Loucy (cell line): ENCODE data around the gene OCIAD1.
"Not testable (repeated sequence)": the region's sequence is repeated elsewhere in the genome, so short reads cannot be mapped to it uniquely, and the experiment has no call there.

Experiments used
- H2AFZ ChIP-seq: fragments of 200-600 bp; sonication (generic); 2 replicates; pipeline ENCODE4 v1.6.0; 2016; ENCODE audit warnings: antibody characterized with exemption, mild to moderate bottlenecking, low read length, moderate library complexity
- H3F3A ChIP-seq: fragments of 200-600 bp; 2 replicates; pipeline ENCODE4 v1.6.0; 2016; ENCODE audit warnings: antibody characterized with exemption, low read depth, mild to moderate bottlenecking
- H3K27me3 ChIP-seq: fragments of 200-600 bp; sonication (generic); 2 replicates; pipeline ENCODE4 v1.6.1; 2014; ENCODE audit warnings: low read length, mild to moderate bottlenecking; ENCODE audit not compliant: insufficient read depth, poor library complexity, severe bottlenecking
- H3K36me3 ChIP-seq: fragments of 200-600 bp; sonication (generic); 2 replicates; pipeline ENCODE4 v1.6.1; 2016; ENCODE audit warnings: low read length; ENCODE audit not compliant: insufficient read depth
- H3K4me1 ChIP-seq: fragments of 200-600 bp; sonication (generic); 2 replicates; pipeline ENCODE4 v1.5.1; 2014; ENCODE audit warnings: low read length, mild to moderate bottlenecking; ENCODE audit not compliant: insufficient read depth, poor library complexity, severe bottlenecking
- H3K4me2 ChIP-seq: fragments of 200-600 bp; sonication (generic); 2 replicates; pipeline ENCODE4 v1.6.0; 2014; ENCODE audit warnings: antibody characterized with exemption, low read length, low read depth, mild to moderate bottlenecking; ENCODE audit not compliant: poor library complexity, severe bottlenecking
- H3K4me3 ChIP-seq: fragments of 200-600 bp; sonication (generic); 2 replicates; pipeline ENCODE4 v1.5.1; 2014; ENCODE audit warnings: low read length, mild to moderate bottlenecking, mixed read lengths; ENCODE audit not compliant: poor library complexity, severe bottlenecking
- H3K79me2 ChIP-seq: fragments of 200-600 bp; sonication (generic); 2 replicates; pipeline ENCODE4 v1.6.1; 2014; ENCODE audit warnings: low read length; ENCODE audit not compliant: insufficient read depth
- H3K9ac ChIP-seq: fragments of 200-600 bp; sonication (generic); 2 replicates; pipeline ENCODE4 v1.6.0; 2014; ENCODE audit warnings: mild to moderate bottlenecking, low read depth, low read length, moderate library complexity; ENCODE audit not compliant: poor library complexity, severe bottlenecking
- H3K9me2 ChIP-seq: fragments of 200-600 bp; sonication (generic); replicated peaks from 2 replicates; pipeline ENCODE4 v1.6.1; 2016; ENCODE audit warnings: low read depth, low read length, mixed read lengths
- H3K9me3 ChIP-seq: fragments of 200-600 bp; sonication (generic); 2 replicates; pipeline ENCODE4 v1.6.1; 2014; ENCODE audit warnings: mild to moderate bottlenecking, antibody characterized with exemption, low read length, low read depth; ENCODE audit not compliant: insufficient read depth
- H4K20me1 ChIP-seq: fragments of 200-600 bp; sonication (generic); 2 replicates; pipeline ENCODE4 v1.6.0; 2014; ENCODE audit warnings: antibody characterized with exemption, low read length, mild to moderate bottlenecking; ENCODE audit not compliant: insufficient read depth, poor library complexity, severe bottlenecking
- EZH2phosphoT487 ChIP-seq: fragments of 200-600 bp; IDR thresholded peaks from 2 replicates; pipeline ENCODE4 v1.6.1; 2018; ENCODE audit warnings: antibody characterized with exemption, mild to moderate bottlenecking, moderate library complexity, borderline replicate concordance
- TF ChIP-seq, protein P1 (sequence below): fragments of 200-600 bp; sonication (generic); conservative IDR thresholded peaks from 2 replicates; pipeline ENCODE4 v1.5.1; 2014; ENCODE audit warnings: mild to moderate bottlenecking, antibody characterized with exemption, low read length

Gene OCIAD1

DNA sequence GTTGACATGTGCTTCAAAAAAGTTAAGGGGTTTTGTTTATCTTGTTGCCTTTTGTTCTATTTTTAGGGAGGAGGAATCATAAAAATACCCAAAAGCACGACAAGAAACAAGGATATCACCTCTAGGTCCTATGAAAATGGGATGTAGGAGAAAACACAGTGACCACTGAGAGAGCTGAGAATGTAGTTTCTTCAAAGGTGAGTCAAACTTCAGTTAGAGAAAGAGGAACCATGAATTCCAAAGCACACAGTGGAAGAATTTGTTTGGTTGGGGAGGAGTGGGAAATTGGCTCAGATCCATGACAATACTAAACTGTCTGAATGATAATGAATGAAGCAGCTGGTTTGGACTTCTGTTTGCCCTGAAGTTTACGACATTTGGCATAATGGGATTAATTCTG is 31.7 kb upstream of the OCIAD1 start:
- Histone ChIP-seq H3K27me3 (no peaks in the 10 kb centered on the region), H3K9me3 (no peaks in the 10 kb centered on the region), H3K4me1 (no peaks in the 10 kb centered on the region), H4K20me1 (no peaks in the 10 kb centered on the region), H3K4me3 (no peak overlapping the region), H2AFZ (no peak overlapping the region), H3F3A (no peaks in the 10 kb centered on the region), H3K9me2 (no peaks in the 10 kb centered on the region), H3K79me2 (no peaks in the 10 kb centered on the region), H3K36me3 (no peaks in the 10 kb centered on the region), H3K9ac (no peak overlapping the region), H3K4me2 (no peak overlapping the region)
- TF ChIP-seq, protein P1, sequence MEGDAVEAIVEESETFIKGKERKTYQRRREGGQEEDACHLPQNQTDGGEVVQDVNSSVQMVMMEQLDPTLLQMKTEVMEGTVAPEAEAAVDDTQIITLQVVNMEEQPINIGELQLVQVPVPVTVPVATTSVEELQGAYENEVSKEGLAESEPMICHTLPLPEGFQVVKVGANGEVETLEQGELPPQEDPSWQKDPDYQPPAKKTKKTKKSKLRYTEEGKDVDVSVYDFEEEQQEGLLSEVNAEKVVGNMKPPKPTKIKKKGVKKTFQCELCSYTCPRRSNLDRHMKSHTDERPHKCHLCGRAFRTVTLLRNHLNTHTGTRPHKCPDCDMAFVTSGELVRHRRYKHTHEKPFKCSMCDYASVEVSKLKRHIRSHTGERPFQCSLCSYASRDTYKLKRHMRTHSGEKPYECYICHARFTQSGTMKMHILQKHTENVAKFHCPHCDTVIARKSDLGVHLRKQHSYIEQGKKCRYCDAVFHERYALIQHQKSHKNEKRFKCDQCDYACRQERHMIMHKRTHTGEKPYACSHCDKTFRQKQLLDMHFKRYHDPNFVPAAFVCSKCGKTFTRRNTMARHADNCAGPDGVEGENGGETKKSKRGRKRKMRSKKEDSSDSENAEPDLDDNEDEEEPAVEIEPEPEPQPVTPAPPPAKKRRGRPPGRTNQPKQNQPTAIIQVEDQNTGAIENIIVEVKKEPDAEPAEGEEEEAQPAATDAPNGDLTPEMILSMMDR, result no peak
- no peak for TF ChIP-seq EZH2phosphoT487

DNA sequence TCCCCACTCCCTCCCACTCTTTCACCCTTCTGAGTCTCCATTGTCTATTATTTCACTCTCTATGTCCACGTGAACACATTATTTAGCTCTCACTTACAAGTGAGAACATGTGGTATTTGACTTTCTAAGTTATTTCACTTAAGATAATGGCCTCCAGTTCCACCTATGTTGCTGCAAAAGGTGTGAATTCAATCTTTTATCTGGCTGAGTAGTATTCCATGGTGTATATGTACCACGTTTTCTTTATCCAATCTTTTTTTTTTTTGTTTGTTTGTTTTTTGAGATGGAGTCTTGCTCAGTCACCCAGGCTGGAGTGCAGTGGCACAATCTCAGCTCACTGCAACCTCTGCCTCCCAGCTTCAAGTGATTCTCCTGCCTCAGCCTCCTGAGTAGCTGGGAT is 30.7 kb upstream of the OCIAD1 start:
- H3K27me3 ChIP-seq, H4K20me1 ChIP-seq, H3K9me2 ChIP-seq, H3K4me3 ChIP-seq, H3K9me3 ChIP-seq, H3K36me3 ChIP-seq, H3K4me2 ChIP-seq, H2AFZ ChIP-seq, H3K4me1 ChIP-seq, H3K79me2 ChIP-seq, H3F3A ChIP-seq, H3K9ac ChIP-seq: not testable (repeated sequence)

DNA sequence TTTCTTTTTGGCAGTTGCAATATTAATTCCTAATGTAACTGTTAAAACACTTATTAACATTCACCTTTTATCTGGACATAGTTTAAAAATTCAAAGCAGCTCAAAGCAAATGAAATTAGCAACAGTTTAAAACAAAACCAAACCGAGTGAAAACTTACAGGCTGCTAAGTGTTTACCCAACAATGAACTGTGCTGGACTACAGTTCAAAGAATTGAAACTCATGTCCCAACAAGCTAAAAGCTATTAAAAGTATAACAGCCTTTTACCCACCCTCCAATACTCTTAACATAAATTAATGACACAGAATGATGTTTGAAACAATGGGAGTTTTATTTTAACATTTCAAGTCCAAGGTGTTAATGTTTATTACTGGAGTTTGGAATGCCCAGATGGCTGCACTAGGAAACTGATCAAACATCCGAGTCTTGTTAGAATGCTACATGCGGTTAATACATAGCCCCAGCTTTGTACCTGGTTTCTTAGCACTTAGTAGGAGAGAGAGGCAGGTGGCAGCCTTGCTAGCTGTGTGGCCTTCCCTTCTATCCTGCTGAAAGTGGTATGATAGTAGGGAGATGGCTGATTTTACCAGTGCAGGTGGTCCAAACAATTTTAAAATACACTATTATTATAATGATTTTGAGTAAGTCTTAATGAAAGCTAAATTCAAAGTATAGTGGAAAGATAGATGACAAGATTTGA is 29.7 kb upstream of the OCIAD1 start:
- no peaks in the 10 kb centered on the region for H3K79me2 ChIP-seq
- no peaks in the 10 kb centered on the region for H3K36me3 ChIP-seq
- H3K4me1 ChIP-seq, result no peaks in the 10 kb centered on the region
- no peak overlapping the region for H3K9ac ChIP-seq
- no peaks in the 10 kb centered on the region for H3K27me3 ChIP-seq
- no peak overlapping the region for H3K4me2 ChIP-seq
- no peaks in the 10 kb centered on the region for H3K9me2 ChIP-seq
- no peaks in the 10 kb centered on the region for H3F3A ChIP-seq
- H4K20me1 ChIP-seq, result no peaks in the 10 kb centered on the region
- no peaks in the 10 kb centered on the region for H3K9me3 ChIP-seq
- TF ChIP-seq EZH2phosphoT487, result no peak
- TF ChIP-seq, protein P1, result no peak
- no peak overlapping the region for H3K4me3 ChIP-seq
- H2AFZ ChIP-seq, result no peak overlapping the region

DNA sequence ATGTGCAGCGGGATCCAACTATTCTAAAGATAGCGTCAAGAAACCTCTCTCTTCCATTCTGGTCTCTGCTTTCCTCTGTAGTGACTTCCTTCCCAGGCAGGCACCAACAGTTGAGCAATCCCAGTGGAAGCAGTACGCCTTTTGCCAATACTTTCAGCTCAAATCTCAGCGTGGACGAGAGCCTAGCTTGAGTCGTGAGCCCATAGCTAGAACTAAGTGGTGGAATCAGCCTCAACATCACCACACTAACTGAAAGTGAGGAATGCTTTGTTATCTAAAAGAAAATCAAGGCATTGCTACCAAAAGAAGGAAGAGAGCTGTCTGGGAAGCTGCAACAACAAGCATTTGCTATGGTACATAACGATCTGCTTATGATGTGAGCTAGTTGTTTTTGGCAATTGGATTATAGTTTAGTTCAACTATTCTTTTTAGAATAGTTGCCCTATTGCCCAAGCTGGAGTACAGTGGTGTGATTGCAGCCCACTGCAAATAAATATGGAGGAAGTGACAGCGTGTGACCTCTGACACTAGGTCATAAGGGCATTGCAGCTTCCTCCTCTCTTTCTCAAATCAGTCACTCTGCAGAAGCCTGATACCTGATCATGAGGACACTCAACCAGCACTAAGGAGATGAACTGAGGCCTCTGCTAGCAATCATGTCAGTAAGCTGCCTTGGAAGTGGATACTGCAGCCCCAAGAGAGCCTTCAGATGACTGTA is 26.1 kb upstream of the OCIAD1 start:
- Histone ChIP-seq H3K9me2 (no peaks in the 10 kb centered on the region), H2AFZ (no peak overlapping the region), H3K4me1 (no peaks in the 10 kb centered on the region), H4K20me1 (no peaks in the 10 kb centered on the region), H3K79me2 (no peaks in the 10 kb centered on the region), H3K9ac (no peak overlapping the region), H3K36me3 (no peaks in the 10 kb centered on the region), H3K4me2 (no peak overlapping the region), H3K9me3 (no peaks in the 10 kb centered on the region), H3F3A (no peaks in the 10 kb centered on the region), H3K27me3 (no peaks in the 10 kb centered on the region), H3K4me3 (no peak overlapping the region)
- TF ChIP-seq EZH2phosphoT487, result no peak
- TF ChIP-seq, protein P1, result no peak
